Uterine smooth muscle cell (primary cell): ENCODE measurements around the gene COX14. TPM values are rescaled to one million over a fixed set of nuclear protein-coding genes. Genes with fewer than 3 reads are reported as not detected.

Source experiments
- total RNA-seq: library from RNA; depleted of rRNA; stranded (reverse); fragments of >200 nt; gene quantifications from 2 replicates; pipeline ENCODE4 v1.2.3, GENCODE V29; 2014

COX14 gene
- total RNA-seq, result 32.4 and 41.6 TPM in 2 replicates

DNA sequence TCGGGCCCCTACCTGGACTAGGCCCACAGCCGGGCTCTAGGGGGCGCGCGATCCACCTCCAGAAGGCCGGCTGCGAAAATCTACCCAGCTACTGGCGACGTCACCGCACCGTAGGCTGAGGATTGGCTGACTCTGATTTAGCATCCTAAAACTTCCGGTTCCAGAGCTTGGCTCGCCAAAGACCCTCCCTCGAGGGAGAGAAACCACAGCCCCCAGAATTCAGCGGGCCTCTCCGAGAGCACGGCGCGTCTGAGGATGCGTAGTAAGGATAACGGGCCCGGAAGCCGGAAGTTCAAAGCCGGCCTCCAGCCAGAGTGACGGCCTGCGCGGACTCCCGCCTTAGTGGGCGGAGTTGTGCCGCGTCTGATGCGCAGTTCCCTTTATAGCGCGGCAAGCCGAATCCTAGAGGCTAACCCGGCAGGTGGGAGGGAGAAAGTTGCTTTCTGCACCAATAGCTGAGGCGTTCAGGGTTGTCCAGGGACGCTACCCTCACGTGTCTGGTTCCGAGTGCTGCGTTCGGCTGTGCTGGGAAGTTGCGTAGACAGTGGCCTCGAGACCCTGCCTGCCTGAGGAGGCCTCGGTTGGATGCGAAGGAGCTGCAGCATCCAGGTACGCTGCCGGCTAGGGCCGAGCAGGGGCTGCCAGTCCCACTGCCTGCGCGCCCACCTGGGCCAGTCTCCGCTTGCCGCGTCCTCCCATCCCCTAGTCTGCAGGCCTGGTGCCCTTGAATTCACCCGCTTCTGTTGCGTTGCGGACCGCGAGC is at the start of gene COX14:
TSS of gene COX14 (plus strand) at position 544 of the 763 bp plus-strand sequence. CDS start 7,808 bp downstream, outside the sequence.

GRCh38 chr12:50084775-50085614 is 27.0 kb upstream of the COX14 start, which contains the start of gene SMARCD1:
SMARCD1 (plus strand) TSS chr12:50085342; CDS start chr12:50085370, 28 bp downstream.

DNA sequence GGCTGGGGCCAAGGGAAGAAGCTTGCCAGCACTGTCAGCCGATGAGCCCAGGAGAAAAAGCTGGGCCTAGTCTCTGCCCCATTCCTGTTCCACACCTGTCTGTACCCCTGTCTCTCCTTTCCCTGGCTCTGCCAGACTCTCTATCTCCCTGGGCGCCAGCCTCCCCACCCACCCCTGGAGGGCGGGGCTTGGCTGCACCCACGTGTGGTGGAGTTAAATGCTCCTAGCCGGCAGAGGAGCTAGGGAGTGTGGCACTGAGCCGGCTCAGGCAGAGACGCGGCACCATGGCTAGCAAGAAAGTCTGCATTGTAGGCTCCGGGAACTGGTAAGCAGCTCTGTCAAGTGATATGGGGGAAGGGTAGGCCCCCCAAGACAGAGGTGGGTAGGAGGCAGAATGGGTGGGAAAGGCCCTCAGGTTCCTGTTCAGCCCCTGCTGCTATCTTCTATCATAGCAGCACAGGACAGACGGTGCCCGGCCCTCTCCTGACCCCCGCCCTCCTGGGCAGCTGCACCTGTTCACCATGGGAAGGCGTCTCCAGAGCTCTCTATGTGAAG is 8.2 kb upstream of the COX14 start, which contains the start of gene GPD1:
TSS of gene GPD1 (plus strand) at position 242 of the 555 bp plus-strand sequence. CDS start at position 285, 43 bp downstream.

DNA sequence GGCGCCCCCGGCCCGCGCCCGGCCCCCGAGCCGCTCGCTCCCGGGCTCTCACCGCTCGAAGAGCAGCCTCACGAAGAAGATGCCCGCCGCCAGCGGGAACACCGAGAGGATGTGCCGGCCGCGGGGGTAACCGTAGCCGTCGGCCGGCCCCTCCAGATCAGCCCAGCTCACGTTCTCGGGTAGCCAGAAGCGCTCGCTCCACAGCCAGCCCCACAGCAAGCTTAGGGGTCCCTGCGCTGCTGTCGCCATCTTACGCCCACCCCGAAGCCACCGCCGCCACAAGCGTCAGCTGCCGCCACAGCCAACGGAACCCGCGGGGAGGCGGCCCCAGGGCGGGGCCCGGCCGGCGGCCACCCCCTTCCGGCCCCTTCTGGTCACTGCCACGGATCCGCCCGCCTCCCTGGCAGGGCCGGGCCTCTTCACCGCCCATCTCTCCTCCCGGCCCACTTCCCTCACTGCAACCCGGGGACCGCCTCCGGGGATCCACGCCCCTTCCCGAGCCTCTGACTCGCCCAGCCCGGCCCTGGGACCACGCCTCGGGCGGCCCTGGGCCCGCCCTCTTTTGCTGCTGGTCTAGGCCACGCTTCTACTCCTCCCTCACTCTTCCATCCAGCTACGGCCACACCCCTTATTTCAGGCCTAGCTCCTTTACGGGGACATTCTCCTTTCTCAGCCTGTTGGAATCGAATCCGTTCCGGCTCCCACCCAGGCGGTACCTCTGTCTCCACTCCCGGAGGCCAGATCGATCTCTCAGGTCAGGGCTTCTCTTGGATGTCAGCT is 55.2 kb downstream of the COX14 start, which contains the start of gene CERS5:
TSS of gene CERS5 (minus strand) at position 321 of the 780 bp plus-strand sequence. CDS start at position 249, 72 bp downstream.

Other genes with a start within 250 kb of the COX14 start
- gene FAIM2, start 208.3 kb upstream of the COX14 start, total RNA-seq, result 1.5 and 3.0 TPM in 2 replicates
- gene AQP2, start 161.5 kb upstream of the COX14 start, total RNA-seq, result not detected in 2 replicates
- gene AQP5, start 150.4 kb upstream of the COX14 start, total RNA-seq, result not detected in 2 replicates
- gene AQP6, start 139.3 kb upstream of the COX14 start, total RNA-seq, result 0.12 TPM in 1 of 2 replicates, not detected in the other
- gene RACGAP1, start 86.7 kb upstream of the COX14 start, total RNA-seq, result 51.1 and 168 TPM in 2 replicates
- 0.66 and 3.6 TPM in 2 replicates for gene ASIC1, start 54.6 kb upstream of the COX14 start, total RNA-seq
- gene SMARCD1, start 26.9 kb upstream of the COX14 start, total RNA-seq, result 30.4 and 46.1 TPM in 2 replicates
- 0.25 TPM in 1 of 2 replicates, not detected in the other for gene GPD1, start 8.2 kb upstream of the COX14 start, total RNA-seq
- 28.4 and 35.5 TPM in 2 replicates for gene CERS5, start 55.1 kb downstream of the COX14 start, total RNA-seq
- gene LIMA1, start 171.3 kb downstream of the COX14 start, total RNA-seq, result 89.0 and 96.9 TPM in 2 replicates